ENCODE measurements around the gene TBC1D14.
A peak's percentile ranks its signal among the peaks of the same experiment; 100 is the strongest.

TBC1D14 gene

GRCh38 chr4:6984612-6985425, 75.2 kb downstream of the TBC1D14 start:
- Histone ChIP-seq H3K4me3 (ENCODE audit: low read length) (no peak overlapping the region), H3K4me1 (ENCODE audit: low read length) (peaks cover 28% of the 10 kb centered on the region), H3K27ac (ENCODE audit: low read length) (no peak overlapping the region), H3K27me3 (ENCODE audit: low read depth, low read length) (no peaks in the 10 kb centered on the region), H3K9ac (ENCODE audit: low read length) (no peak overlapping the region), H2AFZ (ENCODE audit: low read depth, low read length) (no peak overlapping the region), H4K20me1 (ENCODE audit: insufficient read depth, low read length) (peaks cover 11% of the 10 kb centered on the region; the same call in 1 of the 2 replicates), H3K79me2 (ENCODE audit: low read length) (peaks cover 47% of the 10 kb centered on the region), H3K9me3 (ENCODE audit: insufficient read depth, low read length) (no peaks in the 10 kb centered on the region), H3K4me2 (ENCODE audit: low read length) (no peak overlapping the region), H3K36me3 (replicated peaks; ENCODE audit: low read depth, low read length) (no peaks in the 10 kb centered on the region)
- TF ChIP-seq CTCF (IDR thresholded peaks at IDR 0.05; ENCODE audit: low read depth, low read length) (no peak), EZH2phosphoT487 (IDR thresholded peaks at IDR 0.05; ENCODE audit: low read depth) (no peak)

- H3K36me3 ChIP-seq (replicated peaks; ENCODE audit: low read depth, low read length), result peaks cover 3% of the 10 kb centered on the region
- no peaks in the 10 kb centered on the region for H3K27me3 ChIP-seq (ENCODE audit: low read depth, low read length)
- peaks cover 60% of the 10 kb centered on the region for H3K79me2 ChIP-seq (ENCODE audit: low read length)
- H3K27ac ChIP-seq (ENCODE audit: low read length), result peak overlapping the region; percentile 59
- no peak for TF ChIP-seq EZH2phosphoT487 (IDR thresholded peaks at IDR 0.05; ENCODE audit: low read depth)
- peak overlapping the region; percentile 90 for H3K4me2 ChIP-seq (ENCODE audit: low read length)
- H3K4me1 ChIP-seq (ENCODE audit: low read length), result peaks cover 28% of the 10 kb centered on the region
- H2AFZ ChIP-seq (ENCODE audit: low read depth, low read length), result no peak overlapping the region
- peak overlapping the region; percentile 74 for H3K9ac ChIP-seq (ENCODE audit: low read length)
- peak overlapping the region; percentile 96 for H3K4me3 ChIP-seq (ENCODE audit: low read length)
- H4K20me1 ChIP-seq (ENCODE audit: insufficient read depth, low read length), result peaks cover 11% of the 10 kb centered on the region; the same call in 1 of the 2 replicates
- no peaks in the 10 kb centered on the region for H3K9me3 ChIP-seq (ENCODE audit: insufficient read depth, low read length)
These were observed 76.6 kb downstream of the TBC1D14 start for GRCh38 chr4:6986072-6986780.

DNA sequence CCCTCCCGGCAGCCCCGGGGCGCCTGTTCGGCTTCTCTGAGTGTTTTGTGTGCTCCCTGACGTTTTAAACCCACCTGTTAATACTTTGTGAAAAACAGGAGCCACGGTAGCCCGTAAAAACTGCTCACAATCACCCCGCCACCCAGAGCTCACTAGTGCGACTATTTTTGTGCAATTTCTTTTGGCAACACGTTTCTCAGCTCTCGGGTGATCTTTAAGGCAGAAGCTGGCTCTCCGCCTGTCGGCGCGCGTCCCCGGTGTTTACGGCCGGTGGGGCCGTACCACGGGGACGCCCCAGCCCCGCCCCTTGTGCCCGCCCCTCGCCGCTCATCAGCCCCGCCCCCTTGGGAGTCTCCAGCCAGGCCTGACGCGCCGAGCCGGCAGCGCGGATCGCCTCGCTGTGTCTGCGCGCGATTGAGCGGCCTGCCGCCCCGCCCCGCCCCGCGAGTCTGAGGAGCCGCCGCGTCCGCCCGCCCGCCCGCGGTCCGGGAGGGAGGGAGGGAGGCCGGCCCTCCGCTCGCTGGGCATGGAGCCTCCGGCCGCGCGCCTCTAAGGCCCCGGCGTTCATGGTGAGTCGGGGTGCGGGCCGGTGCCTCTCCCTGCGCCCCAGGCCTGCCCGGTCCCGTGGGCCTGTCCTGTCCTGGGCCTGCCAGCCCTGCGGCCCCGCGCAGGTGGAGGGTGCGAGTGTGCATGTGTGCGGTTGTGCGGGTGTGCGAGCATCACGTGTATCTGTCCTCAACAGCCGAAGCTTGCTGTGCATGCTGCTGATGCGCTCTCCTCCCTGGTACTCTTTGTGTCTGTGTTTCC, 77.4 kb downstream of the TBC1D14 start:
- peak overlapping the region; percentile 90 for H3K4me2 ChIP-seq (ENCODE audit: low read length)
- peaks cover 11% of the 10 kb centered on the region; the same call in 1 of the 2 replicates for H4K20me1 ChIP-seq (ENCODE audit: insufficient read depth, low read length)
- 0 out of 2 replicates have a peak overlapping the region, but pooled peaks have one; percentile 44 for H2AFZ ChIP-seq (ENCODE audit: low read depth, low read length)
- peaks cover 28% of the 10 kb centered on the region for H3K4me1 ChIP-seq (ENCODE audit: low read length)
- H3K27me3 ChIP-seq (ENCODE audit: low read depth, low read length), result no peaks in the 10 kb centered on the region
- peak overlapping the region; percentile 59 for H3K27ac ChIP-seq (ENCODE audit: low read length)
- peaks cover 3% of the 10 kb centered on the region for H3K36me3 ChIP-seq (replicated peaks; ENCODE audit: low read depth, low read length)
- TF ChIP-seq EZH2phosphoT487 (IDR thresholded peaks at IDR 0.05; ENCODE audit: low read depth), result no peak
- no peak for TF ChIP-seq CTCF (IDR thresholded peaks at IDR 0.05; ENCODE audit: low read depth, low read length)
- H3K9me3 ChIP-seq (ENCODE audit: insufficient read depth, low read length), result no peaks in the 10 kb centered on the region
- peak overlapping the region; percentile 82 for H3K9ac ChIP-seq (ENCODE audit: low read length)
- peak overlapping the region; percentile 96 for H3K4me3 ChIP-seq (ENCODE audit: low read length)
- H3K79me2 ChIP-seq (ENCODE audit: low read length), result peaks cover 68% of the 10 kb centered on the region

DNA sequence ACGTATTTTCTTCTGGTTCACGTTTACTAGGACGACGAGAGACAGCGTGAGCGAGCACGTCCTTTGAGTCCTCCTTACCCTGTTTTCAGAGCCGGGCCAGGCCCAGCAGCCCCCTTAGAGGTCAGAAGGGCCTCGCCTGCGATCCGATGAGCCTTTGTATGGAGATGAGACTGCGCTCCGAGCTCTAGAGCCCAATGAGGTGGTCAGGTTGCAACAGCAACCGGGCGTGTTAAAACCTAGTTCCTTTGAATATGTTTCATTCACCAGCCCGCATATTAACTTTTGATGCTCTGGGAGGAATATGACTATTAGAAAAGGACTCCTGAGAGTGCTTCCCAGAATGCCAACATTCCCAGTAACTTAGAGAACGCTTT, 77.9 kb downstream of the TBC1D14 start:
- Histone ChIP-seq H3K4me1 (ENCODE audit: low read length) (peaks cover 28% of the 10 kb centered on the region), H2AFZ (ENCODE audit: low read depth, low read length) (no peak overlapping the region)
- no peak for TF ChIP-seq EZH2phosphoT487 (IDR thresholded peaks at IDR 0.05; ENCODE audit: low read depth)
- TF ChIP-seq CTCF (IDR thresholded peaks at IDR 0.05; ENCODE audit: low read depth, low read length), result no peak

More for the DNA sequence above, 77.9 kb downstream of the TBC1D14 start:
- peaks cover 74% of the 10 kb centered on the region for H3K79me2 ChIP-seq (ENCODE audit: low read length)
- H3K27me3 ChIP-seq (ENCODE audit: low read depth, low read length), result no peaks in the 10 kb centered on the region
- H4K20me1 ChIP-seq (ENCODE audit: insufficient read depth, low read length), result peaks cover 11% of the 10 kb centered on the region; the same call in 1 of the 2 replicates
- H3K36me3 ChIP-seq (replicated peaks; ENCODE audit: low read depth, low read length), result peaks cover 3% of the 10 kb centered on the region
- H3K9me3 ChIP-seq (ENCODE audit: insufficient read depth, low read length), result no peaks in the 10 kb centered on the region
- peak overlapping the region; percentile 26; the same call in 1 of the 2 replicates for H3K27ac ChIP-seq (ENCODE audit: low read length)
- H3K9ac ChIP-seq (ENCODE audit: low read length), result peak overlapping the region; percentile 82
- peak overlapping the region; percentile 89 for H3K4me2 ChIP-seq (ENCODE audit: low read length)
- peak overlapping the region; percentile 96 for H3K4me3 ChIP-seq (ENCODE audit: low read length)
